Kidney tubule cell (primary cell): ENCODE results near the gene CRAMP1.
"Not testable (repeated sequence)": the region's sequence is repeated elsewhere in the genome, so short reads cannot be mapped to it uniquely, and the experiment has no call there.

Experiments used
- DNase-seq: peaks from one replicate; pipeline ENCODE4 v3.0.0-alpha.2; 2018; ENCODE audit warnings: low spot score

The CRAMP1 gene

DNA sequence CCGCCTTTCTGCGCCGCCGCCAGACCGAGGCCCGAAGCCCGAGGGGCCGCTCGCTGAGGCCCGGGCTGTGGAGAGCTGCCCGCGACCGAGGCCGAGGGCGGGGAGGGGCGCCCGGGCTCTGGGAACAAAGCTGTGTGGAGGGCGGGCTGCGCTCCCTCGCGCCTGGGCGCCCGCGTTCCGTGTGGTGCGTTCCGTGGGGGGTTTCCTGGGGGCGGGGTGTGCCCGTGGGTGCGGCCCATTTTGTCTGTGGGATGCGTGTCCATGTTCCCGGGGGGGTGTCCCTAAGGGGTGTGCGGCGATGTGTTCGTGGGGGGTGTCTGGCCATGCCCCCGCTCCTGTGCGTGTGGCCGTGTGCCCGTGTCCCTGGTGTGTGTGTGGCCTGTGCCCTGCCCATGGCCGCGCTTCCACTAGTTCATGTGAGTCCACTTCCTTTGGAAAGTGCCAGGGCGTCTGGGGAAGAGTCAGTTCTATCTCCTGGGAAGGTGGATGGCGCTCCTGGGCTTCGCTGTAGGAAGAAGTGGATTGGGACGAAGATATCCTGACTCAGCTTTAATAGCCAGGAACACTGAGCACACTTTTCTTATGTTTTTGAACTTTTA lies 66.4 kb downstream of the CRAMP1 start:
- peak; percentile 71 for DNase-seq

DNA sequence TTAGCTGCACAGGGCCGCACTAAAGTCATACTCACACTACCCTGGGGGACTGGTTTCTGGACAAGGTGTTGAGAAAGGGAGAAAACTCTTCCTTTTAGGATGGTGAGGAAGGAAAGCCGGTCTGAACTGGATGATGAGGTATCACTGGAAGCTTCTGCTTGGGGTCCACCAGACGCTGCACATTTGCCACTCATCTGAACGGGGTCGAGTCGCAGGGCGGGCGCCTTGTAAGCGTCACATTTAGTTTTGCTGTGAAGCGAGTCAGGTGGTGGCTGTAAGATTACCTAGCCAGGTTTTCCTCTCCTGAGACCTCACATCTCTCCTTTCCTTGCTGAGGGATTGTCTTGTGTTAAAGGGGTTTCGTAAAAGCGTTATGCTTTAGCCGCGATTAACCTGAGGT lies 68.2 kb downstream of the CRAMP1 start:
- DNase-seq, result no peak

DNA sequence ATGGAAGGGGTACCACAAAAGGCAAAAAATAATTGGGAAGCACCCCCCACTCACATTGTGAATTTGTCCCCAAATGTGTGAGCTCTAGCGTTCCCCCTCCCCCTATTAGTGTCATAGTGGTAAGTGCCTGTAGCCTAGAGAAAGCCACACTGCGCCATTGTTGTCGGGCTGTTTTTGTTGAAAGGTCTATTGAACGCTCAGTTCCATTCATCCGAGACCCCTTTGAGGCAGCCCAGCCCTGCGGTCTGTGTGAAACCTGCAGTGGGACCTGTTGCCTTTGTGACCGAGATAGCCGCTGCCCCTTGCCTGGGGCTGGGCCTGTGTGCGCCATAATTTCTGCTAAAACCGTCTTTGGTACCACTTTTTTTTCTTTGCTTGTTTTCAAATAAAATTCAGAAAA lies 68.9 kb downstream of the CRAMP1 start:
- no peak for DNase-seq

GRCh38 chr16:1687427-1688316 lies 75.5 kb downstream of the CRAMP1 start:
- peak; percentile 91 for DNase-seq

GRCh38 chr16:1688807-1689560 lies 76.8 kb downstream of the CRAMP1 start:
- peak; percentile 98 for DNase-seq

DNA sequence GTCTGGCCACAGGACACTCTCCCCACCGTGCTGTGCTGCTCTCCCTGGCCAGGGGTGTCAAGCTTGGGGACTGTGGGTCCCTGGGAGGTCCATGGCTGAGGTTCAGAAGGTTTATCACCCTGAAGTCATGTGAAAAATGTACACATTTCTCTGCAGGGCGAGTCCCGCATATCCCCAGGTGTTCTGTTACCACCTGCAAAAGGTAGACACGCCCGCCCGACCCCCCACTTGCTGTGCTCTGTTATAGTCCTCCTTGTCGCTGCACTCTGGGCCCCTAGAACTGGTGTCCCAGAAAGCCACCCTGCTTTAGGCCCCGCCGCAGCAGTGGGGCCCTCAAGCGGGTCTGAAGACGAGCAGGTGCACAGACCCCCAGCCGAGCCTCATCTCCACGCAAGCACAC lies 77.7 kb downstream of the CRAMP1 start:
- DNase-seq, result no peak

GRCh38 chr16:1690810-1691209 lies 78.7 kb downstream of the CRAMP1 start:
- DNase-seq, result no peak

GRCh38 chr16:1691276-1691675 lies 79.1 kb downstream of the CRAMP1 start:
- peak; percentile 80 for DNase-seq

DNA sequence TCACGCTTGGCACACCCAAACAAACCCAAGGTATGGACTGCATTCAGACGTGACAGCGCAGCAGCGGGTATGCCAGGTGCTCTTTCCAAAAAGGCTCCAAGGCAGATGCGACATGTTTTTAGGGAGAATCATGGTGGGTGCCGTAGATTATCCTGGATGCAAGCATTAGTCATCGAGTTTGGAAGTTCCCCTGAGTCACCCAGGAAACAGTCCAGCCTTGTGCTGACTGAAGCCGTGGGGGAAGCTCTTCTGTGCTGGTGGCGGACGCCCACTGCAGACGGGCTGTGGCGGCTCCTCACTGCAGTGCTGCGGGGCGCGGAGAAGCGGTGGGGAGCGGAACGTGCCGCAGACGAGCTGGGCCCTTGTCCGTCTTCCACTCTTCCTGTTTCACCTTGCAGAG lies 79.8 kb downstream of the CRAMP1 start:
- DNase-seq, result peak; percentile 93

- DNase-seq, result peak; percentile 30
Measured at GRCh38 chr16:1696863-1697262, 84.7 kb downstream of the CRAMP1 start.

DNA sequence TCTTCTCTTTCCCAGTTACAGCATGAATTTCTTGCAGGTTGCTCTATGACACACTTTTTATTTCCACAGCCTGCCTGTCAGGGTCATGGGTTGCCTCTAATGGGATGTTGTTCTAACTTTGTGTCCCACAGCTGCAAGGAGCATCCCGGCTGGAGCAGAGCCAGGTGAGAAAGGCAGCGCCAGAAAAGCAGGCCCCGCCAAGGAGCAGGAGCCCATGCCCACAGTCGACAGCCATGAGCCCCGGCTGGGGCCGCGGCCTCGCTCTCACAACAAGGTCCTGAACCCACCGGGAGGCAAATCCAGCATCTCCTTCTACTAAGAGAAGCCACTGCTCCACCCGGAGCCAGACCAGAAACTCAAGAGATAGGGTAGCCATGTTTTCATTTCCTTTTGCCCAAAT lies 86.5 kb downstream of the CRAMP1 start:
- DNase-seq, result no peak

- DNase-seq, result no peak
Measured at GRCh38 chr16:1700246-1700645, 88.1 kb downstream of the CRAMP1 start.

DNA sequence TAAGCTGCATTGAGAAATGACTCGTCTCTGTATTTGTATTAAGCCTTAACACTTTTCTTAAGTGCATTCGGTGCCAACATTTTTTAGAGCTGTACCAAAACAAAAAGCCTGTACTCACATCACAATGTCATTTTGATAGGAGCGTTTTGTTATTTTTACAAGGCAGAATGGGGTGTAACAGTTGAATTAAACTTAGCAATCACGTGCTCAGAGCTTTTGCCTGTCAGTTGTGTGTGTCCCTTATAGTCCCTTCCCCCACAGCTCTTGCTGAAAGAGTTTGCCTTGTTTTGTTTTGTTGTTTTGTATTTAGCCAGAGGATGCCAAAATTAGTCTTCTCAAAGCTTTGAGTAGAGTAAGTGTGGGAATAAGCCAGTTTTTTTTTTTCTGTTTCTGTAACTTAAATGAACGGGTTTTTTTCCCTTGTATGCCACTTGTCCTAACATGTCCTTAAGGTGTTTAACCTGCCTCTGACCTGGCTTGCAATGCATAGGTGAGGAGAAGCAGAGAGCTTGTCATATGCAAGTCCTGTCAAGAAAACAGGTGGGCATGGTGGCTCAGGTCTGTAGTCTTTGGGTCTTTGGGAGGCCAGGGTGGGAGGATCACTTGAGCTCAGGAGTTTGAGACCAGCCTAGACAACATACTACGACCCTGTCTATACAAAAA lies 89.2 kb downstream of the CRAMP1 start:
- DNase-seq, result no peak

- not testable (repeated sequence) for DNase-seq
Measured at GRCh38 chr16:1705324-1705687, 93.1 kb downstream of the CRAMP1 start.

GRCh38 chr16:1705688-1706385 lies 93.7 kb downstream of the CRAMP1 start, which contains the start of gene MAPK8IP3:
MAPK8IP3 (plus strand) TSS chr16:1706195; CDS start chr16:1706340, 145 bp downstream.
- DNase-seq, result peak; percentile 93

- DNase-seq, result no peak
Measured at GRCh38 chr16:1706386-1707192, 94.4 kb downstream of the CRAMP1 start.

DNA sequence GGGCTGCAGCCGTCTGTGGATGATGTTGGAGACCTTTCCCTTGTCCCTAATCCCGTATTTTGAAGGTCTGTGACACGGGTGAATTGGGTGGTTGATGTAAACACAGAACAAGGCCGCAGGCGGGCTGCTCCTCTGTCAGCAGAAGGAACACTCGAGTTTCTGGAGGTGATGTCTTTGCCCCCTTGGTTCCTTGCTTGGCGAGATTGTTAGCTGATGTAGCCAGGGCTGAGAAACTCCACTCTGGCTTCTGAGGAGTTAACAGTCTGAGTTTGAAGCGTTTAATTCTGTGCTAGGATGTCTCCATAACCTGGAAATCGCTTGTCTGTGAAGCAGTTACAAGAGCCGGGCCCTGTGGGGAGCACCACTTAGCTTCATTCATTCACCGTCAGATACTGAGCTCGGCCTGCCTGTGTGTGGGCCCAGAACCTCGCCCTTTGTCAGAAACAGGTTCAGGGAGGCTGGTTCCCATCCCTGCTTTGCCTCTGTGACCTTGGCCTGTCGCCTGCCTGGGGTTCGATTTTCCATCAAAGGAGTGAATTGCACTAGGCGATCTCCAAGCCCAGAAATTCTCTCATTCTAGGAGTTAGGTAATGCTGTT lies 95.1 kb downstream of the CRAMP1 start:
- DNase-seq, result peak; percentile 30

GRCh38 chr16:1708083-1708767 lies 96.1 kb downstream of the CRAMP1 start:
- no peak for DNase-seq

DNA sequence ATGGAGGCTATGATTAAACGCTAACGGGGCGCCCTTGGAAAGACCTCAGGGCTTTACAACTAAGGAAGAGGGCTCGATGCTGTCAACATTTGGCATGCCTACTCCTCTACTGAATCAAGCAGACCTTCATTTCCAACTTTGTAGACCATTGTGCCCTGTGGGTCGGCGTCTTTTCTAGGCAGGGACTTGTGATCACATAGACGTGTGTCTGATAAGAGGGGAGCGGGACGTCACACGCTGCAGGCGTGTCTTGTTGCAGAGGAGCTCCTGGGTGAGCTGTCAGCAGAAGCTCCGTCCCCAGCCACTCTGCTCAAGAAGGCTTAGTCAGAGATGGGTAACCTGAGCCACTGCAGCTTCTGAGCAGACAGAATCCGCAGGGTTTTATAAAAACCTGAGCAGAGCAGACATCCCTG lies 96.6 kb downstream of the CRAMP1 start:
- peak; percentile 15 for DNase-seq

GRCh38 chr16:1709356-1709755 lies 97.2 kb downstream of the CRAMP1 start:
- no peak for DNase-seq
